Type B pancreatic cell (in vitro differentiated cells): ENCODE measurements around the gene STK38L. TPM values are rescaled to one million over a fixed set of nuclear protein-coding genes. Genes with fewer than 3 reads are reported as not detected.

Source experiments
- DNase-seq: peaks from one replicate; pipeline ENCODE4 v3.0.0; 2021; ENCODE audit warnings: mixed read lengths; ENCODE audit not compliant: unreplicated experiment; ENCODE audit errors: extremely low spot score
- H3K27ac Mint-ChIP-seq: 2 replicates; pipeline ENCODE4 v1.8.0; 2021; ENCODE audit warnings: mild to moderate bottlenecking, mixed read lengths
- H3K27me3 Mint-ChIP-seq: 2 replicates; pipeline ENCODE4 v1.8.0; 2021; ENCODE audit warnings: mixed read lengths
- H3K36me3 Mint-ChIP-seq: 2 replicates; pipeline ENCODE4 v1.8.0; 2021; ENCODE audit warnings: mixed read lengths
- H3K4me1 Mint-ChIP-seq: one replicate; pipeline ENCODE4 v1.8.0; 2021; ENCODE audit warnings: mixed read lengths; ENCODE audit not compliant: unreplicated experiment
- H3K4me3 Mint-ChIP-seq: 2 replicates; pipeline ENCODE4 v1.8.0; 2021; ENCODE audit warnings: mild to moderate bottlenecking, mixed read lengths
- H3K9me3 Mint-ChIP-seq: 2 replicates; pipeline ENCODE4 v1.8.0; 2021; ENCODE audit warnings: mixed read lengths
- total RNA-seq: library from RNA; stranded (reverse); gene quantifications from 2 replicates; pipeline ENCODE4 v1.2.1, GENCODE V29; 2021; ENCODE audit warnings: low replicate concordance
- TF ChIP-seq, protein P1 (sequence below): fragments of 200-600 bp; sonication (generic); conservative IDR thresholded peaks from 2 replicates; pipeline ENCODE4 v1.5.0; 2021; ENCODE audit warnings: antibody characterized with exemption, mild to moderate bottlenecking

Gene STK38L
- total RNA-seq, 1 donor from 2014 or later = 43.1 TPM

DNA sequence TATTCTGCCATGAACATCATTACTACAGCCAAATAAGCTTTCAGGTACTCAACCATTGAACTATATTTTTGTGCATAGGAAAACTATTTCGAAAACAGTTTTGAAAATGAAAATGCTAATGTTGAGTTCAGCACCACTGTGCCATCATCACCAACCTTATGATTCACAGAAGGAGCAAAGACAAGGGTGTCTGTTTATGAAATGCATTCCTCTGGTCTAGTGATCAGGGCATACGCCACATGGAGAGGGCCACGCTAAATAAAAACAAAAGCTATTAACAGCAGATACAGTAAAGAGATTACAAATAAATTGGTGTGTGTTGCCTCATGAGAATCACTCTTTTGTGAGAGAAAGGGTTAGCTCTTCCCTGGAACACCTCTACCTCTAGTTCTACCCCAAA is 45.3 kb downstream of the STK38L start:
- H3K27ac Mint-ChIP-seq = no peak overlapping the region

DNA sequence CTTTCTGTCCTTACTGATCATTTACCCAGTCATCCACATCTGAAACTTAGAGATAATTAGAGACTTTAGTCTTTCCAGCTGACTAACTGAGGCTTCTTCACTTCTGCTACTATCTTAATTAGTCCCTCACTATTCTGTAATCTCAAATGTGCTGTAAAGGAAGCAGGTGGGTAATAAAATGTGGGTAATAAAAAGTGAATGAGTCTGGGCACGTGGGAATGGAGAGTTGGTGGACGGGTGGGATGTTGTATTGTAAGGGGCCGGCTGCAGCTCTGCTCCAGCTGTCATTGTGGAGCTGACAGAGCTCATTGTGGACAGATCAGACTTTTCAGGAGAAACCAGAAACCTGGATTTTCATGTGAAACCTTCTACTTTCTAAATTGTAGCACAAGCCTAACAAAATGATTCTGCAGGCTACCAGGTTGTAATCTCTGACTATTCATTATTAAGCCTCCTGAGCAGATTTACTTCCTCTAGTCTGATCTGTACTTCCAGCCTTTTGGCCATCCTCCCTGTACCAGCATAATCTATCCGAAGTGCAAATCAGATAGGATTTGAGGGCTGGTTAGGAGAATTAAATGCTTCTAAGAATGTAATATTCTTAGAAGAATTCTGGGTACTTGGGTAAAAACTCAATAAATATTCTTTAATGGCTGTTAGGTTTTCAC is 46.5 kb downstream of the STK38L start:
- no peaks in the 10 kb centered on the region for H3K27me3 Mint-ChIP-seq
- H3K27ac Mint-ChIP-seq = peak overlapping the region; percentile 7
- H3K36me3 Mint-ChIP-seq = peaks cover 14% of the 10 kb centered on the region
- no peak for DNase-seq
- no peak overlapping the region for H3K4me3 Mint-ChIP-seq
- TF ChIP-seq, protein P1, sequence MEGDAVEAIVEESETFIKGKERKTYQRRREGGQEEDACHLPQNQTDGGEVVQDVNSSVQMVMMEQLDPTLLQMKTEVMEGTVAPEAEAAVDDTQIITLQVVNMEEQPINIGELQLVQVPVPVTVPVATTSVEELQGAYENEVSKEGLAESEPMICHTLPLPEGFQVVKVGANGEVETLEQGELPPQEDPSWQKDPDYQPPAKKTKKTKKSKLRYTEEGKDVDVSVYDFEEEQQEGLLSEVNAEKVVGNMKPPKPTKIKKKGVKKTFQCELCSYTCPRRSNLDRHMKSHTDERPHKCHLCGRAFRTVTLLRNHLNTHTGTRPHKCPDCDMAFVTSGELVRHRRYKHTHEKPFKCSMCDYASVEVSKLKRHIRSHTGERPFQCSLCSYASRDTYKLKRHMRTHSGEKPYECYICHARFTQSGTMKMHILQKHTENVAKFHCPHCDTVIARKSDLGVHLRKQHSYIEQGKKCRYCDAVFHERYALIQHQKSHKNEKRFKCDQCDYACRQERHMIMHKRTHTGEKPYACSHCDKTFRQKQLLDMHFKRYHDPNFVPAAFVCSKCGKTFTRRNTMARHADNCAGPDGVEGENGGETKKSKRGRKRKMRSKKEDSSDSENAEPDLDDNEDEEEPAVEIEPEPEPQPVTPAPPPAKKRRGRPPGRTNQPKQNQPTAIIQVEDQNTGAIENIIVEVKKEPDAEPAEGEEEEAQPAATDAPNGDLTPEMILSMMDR = no peak
- H3K9me3 Mint-ChIP-seq = no peaks in the 10 kb centered on the region
- H3K4me1 Mint-ChIP-seq = peaks cover 3% of the 10 kb centered on the region

More for the DNA sequence above, 45.3 kb downstream of the STK38L start:
- H3K4me1 Mint-ChIP-seq = peaks cover 8% of the 10 kb centered on the region
- H3K36me3 Mint-ChIP-seq = peaks cover 10% of the 10 kb centered on the region
- no peak overlapping the region for H3K4me3 Mint-ChIP-seq
- H3K27me3 Mint-ChIP-seq = no peaks in the 10 kb centered on the region
- no peak for DNase-seq
- no peaks in the 10 kb centered on the region for H3K9me3 Mint-ChIP-seq
- TF ChIP-seq, protein P1 = no peak

DNA sequence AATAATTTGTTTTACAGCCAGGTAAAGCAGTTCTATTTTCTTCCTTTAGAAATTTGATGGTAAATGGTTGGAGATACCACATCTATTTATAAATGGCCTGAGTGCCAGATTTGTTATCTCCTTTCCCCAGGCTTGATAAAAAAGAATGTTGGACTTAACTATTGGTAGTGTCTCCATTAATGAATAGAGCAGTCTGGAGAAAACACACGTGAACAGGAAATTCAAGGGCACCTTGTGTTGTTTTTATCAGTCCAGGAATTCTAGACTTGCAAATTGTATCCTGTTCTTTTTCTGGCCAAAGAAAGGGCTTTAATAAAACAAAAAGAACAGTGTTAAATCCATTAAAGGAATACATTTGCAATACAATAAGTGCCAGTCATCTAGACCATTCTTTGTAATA is 47.8 kb downstream of the STK38L start:
- Mint-ChIP-seq H3K4me1 (peaks cover 3% of the 10 kb centered on the region), H3K27ac (no peak overlapping the region), H3K36me3 (peaks cover 14% of the 10 kb centered on the region), H3K27me3 (no peaks in the 10 kb centered on the region), H3K9me3 (no peaks in the 10 kb centered on the region), H3K4me3 (no peak overlapping the region)
- DNase-seq = no peak
- TF ChIP-seq, protein P1 = no peak

DNA sequence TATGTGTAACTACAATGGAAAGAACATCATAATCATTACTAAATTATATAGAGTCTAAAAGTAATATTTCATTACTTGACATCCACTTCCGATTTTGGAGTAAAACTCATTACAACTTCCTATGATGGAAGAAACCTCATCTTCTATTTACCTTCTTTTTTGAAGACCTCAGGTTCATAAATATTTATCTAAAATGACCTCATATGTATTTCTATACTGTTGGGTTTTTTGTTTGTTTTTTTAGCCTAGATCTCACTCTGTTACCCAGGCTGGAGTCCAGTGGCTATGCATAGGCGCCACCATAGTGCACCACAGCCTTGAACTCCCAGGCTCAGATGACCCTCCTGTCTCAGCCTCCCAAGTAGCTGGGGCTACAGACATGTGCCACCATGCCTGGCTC is 48.6 kb downstream of the STK38L start:
- peaks cover 3% of the 10 kb centered on the region for H3K4me1 Mint-ChIP-seq
- H3K27me3 Mint-ChIP-seq = no peaks in the 10 kb centered on the region
- DNase-seq = no peak
- TF ChIP-seq, protein P1 = no peak
- no peak overlapping the region for H3K4me3 Mint-ChIP-seq
- no peaks in the 10 kb centered on the region for H3K9me3 Mint-ChIP-seq
- H3K36me3 Mint-ChIP-seq = peaks cover 17% of the 10 kb centered on the region
- H3K27ac Mint-ChIP-seq = no peak overlapping the region

DNA sequence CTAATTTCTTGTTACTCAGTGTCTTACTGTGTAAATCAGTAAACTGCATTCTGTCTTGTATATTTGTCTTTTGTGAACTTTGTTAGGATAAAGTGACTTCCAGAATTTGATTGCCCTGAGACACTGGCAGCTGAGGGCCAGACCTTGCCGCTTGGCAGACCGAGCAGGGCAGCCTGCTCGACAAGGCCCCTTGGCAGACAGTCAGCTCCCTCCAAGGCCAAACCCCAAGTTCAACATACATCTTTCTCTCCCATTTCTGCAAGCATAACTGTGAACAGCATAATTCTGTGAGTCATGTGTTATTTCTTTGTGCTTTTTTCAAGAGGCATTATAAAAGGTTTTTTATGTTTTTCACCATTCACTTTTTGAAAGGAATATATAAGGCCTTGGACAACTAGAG is 49.4 kb downstream of the STK38L start:
- H3K27me3 Mint-ChIP-seq = no peaks in the 10 kb centered on the region
- H3K9me3 Mint-ChIP-seq = no peaks in the 10 kb centered on the region
- H3K36me3 Mint-ChIP-seq = peaks cover 25% of the 10 kb centered on the region
- H3K4me3 Mint-ChIP-seq = no peak overlapping the region
- TF ChIP-seq, protein P1 = no peak
- DNase-seq = no peak
- H3K4me1 Mint-ChIP-seq = peaks cover 3% of the 10 kb centered on the region
- no peak overlapping the region for H3K27ac Mint-ChIP-seq
